Measurements from ENCODE around the gene TUBA8.

DNA sequence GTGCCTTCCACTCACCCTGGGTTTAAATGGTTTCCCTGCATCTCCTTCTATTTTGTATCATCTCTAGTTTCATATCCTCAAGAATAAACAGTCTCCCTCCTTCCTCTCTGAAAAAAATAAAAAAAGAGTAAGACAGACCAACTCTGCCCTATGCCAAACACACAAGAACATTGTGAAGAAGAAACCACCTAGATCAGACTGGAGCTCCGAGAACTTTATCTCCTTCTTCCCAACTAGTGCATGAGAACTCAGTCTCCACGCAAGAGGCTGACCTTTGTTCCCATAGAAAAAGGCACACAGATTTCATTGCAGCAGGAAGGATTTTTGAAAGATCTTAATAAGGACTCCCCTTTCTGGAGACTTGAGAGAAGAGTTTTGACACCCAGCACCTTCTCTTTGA lies 41.6 kb upstream of the TUBA8 start:
- TF ChIP-seq CTCF (IDR thresholded peaks at IDR 0.05; ENCODE audit: borderline replicate concordance, extremely low read depth, low read length, poor library complexity, severe bottlenecking) (no peak), EZH2 (IDR thresholded peaks at IDR 0.05; ENCODE audit: borderline replicate concordance, low read depth, low read length, severe bottlenecking) (no peak)

Measured in DND-41 (cell line).